PC-9 (cell line): ENCODE results near the gene MCM6. TPM values are rescaled to one million over a fixed set of nuclear protein-coding genes. Genes with fewer than 3 reads are reported as not detected.

ENCODE experiments used
- BruUV-seq: library from RNA; stranded (reverse); fragments of 400-500 nt; replicated peaks from 2 replicates; lab custom pipeline; 2021; lab: Mats Ljungman, UMichigan
- CTCF ChIA-PET: fragments of 300-600 bp; sonication (Branson Sonifier 250); formaldehyde crosslinking; loops from one replicate; lab custom pipeline; 2022; ENCODE audit warnings: antibody characterized with exemption; lab: Charles Lee
- POLR2A ChIA-PET: fragments of 300-600 bp; sonication (Branson Sonifier 250); formaldehyde crosslinking; loops from one replicate; lab custom pipeline; 2022; ENCODE audit warnings: antibody characterized with exemption; ENCODE audit not compliant: unreplicated experiment; lab: Charles Lee
- DNase-seq, 2 experiments: peaks; one replicate each; pipeline versions ENCODE4 v3.0.0 to v3.0.0-alpha.2; 2015 to 2022; ENCODE audit warnings: mixed read lengths in 1 of 2
- H2AFZ ChIP-seq: fragments of 200-600 bp; sonication (generic); 2 replicates; pipeline ENCODE4 v1.8.1; 2017; ENCODE audit warnings: antibody characterized with exemption
- H3F3A ChIP-seq: fragments of 200-600 bp; sonication (generic); 2 replicates; pipeline ENCODE4 v1.8.1; 2017; ENCODE audit warnings: antibody characterized with exemption, mild to moderate bottlenecking, low read depth; ENCODE audit not compliant: insufficient read depth
- H3K27ac ChIP-seq: fragments of 200-600 bp; sonication (generic); 2 replicates; pipeline ENCODE4 v1.6.1; 2016; ENCODE audit warnings: mixed run types
- H3K27me3 ChIP-seq: fragments of 200-600 bp; sonication (generic); 2 replicates; pipeline ENCODE4 v1.6.1; 2016; ENCODE audit warnings: low read depth, mixed run types; ENCODE audit not compliant: insufficient read depth
- H3K36me3 ChIP-seq: fragments of 200-600 bp; sonication (generic); 2 replicates; pipeline ENCODE4 v1.6.1; 2016; ENCODE audit warnings: low read depth, mixed run types
- H3K4me1 ChIP-seq: fragments of 200-600 bp; sonication (generic); replicated peaks from 2 replicates; pipeline ENCODE4 v1.6.1; 2016; ENCODE audit warnings: mixed run types; ENCODE audit not compliant: insufficient read depth
- H3K4me2 ChIP-seq: fragments of 200-600 bp; sonication (generic); 2 replicates; pipeline ENCODE4 v1.6.1; 2017; ENCODE audit warnings: mixed run types
- H3K4me3 ChIP-seq: fragments of 200-600 bp; sonication (generic); 2 replicates; pipeline ENCODE4 v1.6.1; 2016; ENCODE audit warnings: mixed run types
- H3K79me2 ChIP-seq: fragments of 200-600 bp; sonication (generic); 2 replicates; pipeline ENCODE4 v1.6.1; 2017; ENCODE audit warnings: low read depth, mixed run types
- H3K9me2 ChIP-seq: fragments of 200-600 bp; sonication (generic); 2 replicates; pipeline ENCODE4 v1.8.1; 2017; ENCODE audit warnings: mild to moderate bottlenecking; ENCODE audit not compliant: insufficient read depth
- H3K9me3 ChIP-seq: fragments of 200-600 bp; sonication (generic); 2 replicates; pipeline ENCODE4 v1.8.1; 2016; ENCODE audit warnings: low read depth; ENCODE audit not compliant: insufficient read depth
- H4K20me1 ChIP-seq: fragments of 200-600 bp; sonication (generic); 2 replicates; pipeline ENCODE4 v1.8.1; 2017; ENCODE audit not compliant: insufficient read depth
- CTCF ChIP-seq: fragments of 200-600 bp; sonication (generic); conservative IDR thresholded peaks from 2 replicates; pipeline ENCODE4 v1.6.1; 2017; ENCODE audit warnings: mixed run types, antibody characterized with exemption, mild to moderate bottlenecking, moderate library complexity
- EZH2 ChIP-seq: fragments of 200-600 bp; sonication (generic); IDR thresholded peaks from 2 replicates; pipeline ENCODE4 v1.8.0; 2017; ENCODE audit warnings: antibody characterized with exemption, low read depth
- intact Hi-C: fragments of 100-400 bp; cut with micrococcal nuclease; formaldehyde crosslinking; loops from one replicate; pipeline ENCODE4 v1.10.0; 2022; ENCODE audit not compliant: unreplicated experiment
- total RNA-seq: library from RNA; stranded (reverse); gene quantifications from 2 replicates; pipeline ENCODE4 v1.2.3, GENCODE V29; 2021

Gene MCM6
- total RNA-seq, 1 experiment from 2014 or later, result 33.1 TPM

DNA sequence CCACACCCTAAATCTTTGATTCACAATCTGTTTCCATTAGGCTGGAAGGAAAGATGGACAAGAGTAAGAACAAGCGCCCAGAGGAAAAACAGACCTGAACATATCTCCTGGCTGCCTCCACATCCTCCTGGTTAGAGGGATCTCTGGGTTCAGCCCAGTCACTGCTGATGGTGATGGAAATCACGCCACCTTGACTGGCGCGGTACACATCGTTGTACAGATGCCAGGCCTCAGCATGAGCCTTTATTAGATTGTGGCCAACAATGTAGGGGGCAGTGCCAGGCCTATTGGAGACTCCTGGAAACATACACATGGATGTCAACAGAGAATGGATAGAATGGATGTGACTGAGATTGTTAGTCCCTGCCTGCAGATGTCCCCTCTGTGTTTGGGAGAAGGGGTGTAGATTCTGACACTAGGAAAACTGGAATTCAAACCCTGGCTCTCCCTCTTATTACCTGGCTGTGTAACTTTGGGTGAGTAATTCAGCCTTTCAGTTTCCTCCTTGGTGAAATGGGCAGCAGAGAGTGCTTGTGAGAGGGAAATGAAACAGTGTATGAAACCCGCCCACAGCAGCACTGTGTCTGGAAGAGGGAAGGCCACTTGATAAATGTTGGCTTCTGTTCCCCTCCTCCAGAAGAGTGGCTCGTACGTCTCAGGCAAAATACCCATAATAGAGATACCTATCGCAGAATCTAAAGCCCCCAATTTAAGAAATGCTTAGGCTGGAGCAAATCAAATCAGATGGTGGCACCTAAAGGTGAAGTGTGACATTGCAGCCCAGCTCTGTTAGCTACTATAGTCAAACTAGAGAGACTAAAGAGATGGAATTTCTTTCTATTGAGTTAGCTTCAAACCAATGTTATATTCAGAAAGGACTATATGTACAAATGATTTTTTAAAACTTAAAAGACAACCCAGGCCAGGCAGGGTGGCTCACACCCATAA is 75.5 kb downstream of the MCM6 start:
- no peak overlapping the region for H3K4me2 ChIP-seq
- no peaks in the 10 kb centered on the region for H3F3A ChIP-seq
- H3K4me3 ChIP-seq, result no peak overlapping the region
- no peaks in the 10 kb centered on the region for H4K20me1 ChIP-seq
- H3K9me3 ChIP-seq, result peaks cover 8% of the 10 kb centered on the region; the same call in 1 of the 2 replicates
- ChIA-PET POLR2A (no interaction called here), CTCF (no interaction called here)
- BruUV-seq, result no TSS peak
- no peaks in the 10 kb centered on the region for H3K4me1 ChIP-seq
- no peak for DNase-seq
- H2AFZ ChIP-seq, result no peak overlapping the region
- H3K9me2 ChIP-seq, result no peaks in the 10 kb centered on the region
- intact Hi-C loops, result no loop called here
- TF ChIP-seq CTCF, result no peak
- TF ChIP-seq EZH2, result no peak
- H3K27me3 ChIP-seq, result no peaks in the 10 kb centered on the region
- no peak overlapping the region for H3K27ac ChIP-seq
- no peaks in the 10 kb centered on the region for H3K36me3 ChIP-seq
- H3K79me2 ChIP-seq, result no peaks in the 10 kb centered on the region

DNA sequence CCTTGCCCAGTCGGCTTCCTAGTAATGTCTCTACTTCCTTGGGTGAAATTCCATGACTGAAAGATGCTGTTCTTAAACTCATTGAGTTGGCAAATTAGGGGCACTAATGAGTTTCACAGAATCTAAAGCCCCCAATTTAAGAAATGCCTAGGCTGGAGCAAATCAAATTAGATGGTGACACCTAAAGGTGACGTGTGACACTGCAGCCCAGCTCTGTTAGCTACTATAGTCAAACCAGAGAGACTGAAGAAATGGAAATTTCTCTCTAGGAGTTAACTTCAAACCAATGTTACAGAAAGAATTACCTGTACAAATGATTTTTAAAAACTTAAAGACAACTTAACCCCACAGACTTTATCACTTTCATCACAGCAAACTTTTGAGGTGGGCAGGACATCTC is 76.5 kb downstream of the MCM6 start:
- ChIA-PET POLR2A (no interaction called here), CTCF (no interaction called here)
- Histone ChIP-seq H3K4me3 (no peak overlapping the region), H3K79me2 (no peaks in the 10 kb centered on the region), H3K36me3 (no peaks in the 10 kb centered on the region), H4K20me1 (no peaks in the 10 kb centered on the region), H3K4me2 (no peak overlapping the region), H3K27ac (no peak overlapping the region), H3K9me2 (no peaks in the 10 kb centered on the region), H3K9me3 (peaks cover 8% of the 10 kb centered on the region; the same call in 1 of the 2 replicates), H3F3A (no peaks in the 10 kb centered on the region), H3K27me3 (no peaks in the 10 kb centered on the region), H2AFZ (no peak overlapping the region), H3K4me1 (no peaks in the 10 kb centered on the region)
- intact Hi-C loops, result loop anchor here (5.0 kb wide), 1 partner anchor 812 kb away; no protein-coding TSS in a partner anchor
- no peak for DNase-seq
- no peak for TF ChIP-seq EZH2
- TF ChIP-seq CTCF, result no peak
- BruUV-seq, result no TSS peak

GRCh38 chr2:135798762-135799161 is 77.5 kb downstream of the MCM6 start:
- Histone ChIP-seq H3K79me2 (no peaks in the 10 kb centered on the region), H3K9me3 (peaks cover 8% of the 10 kb centered on the region; the same call in 1 of the 2 replicates), H3K4me2 (no peak overlapping the region), H3K4me1 (no peaks in the 10 kb centered on the region), H3K27me3 (no peaks in the 10 kb centered on the region), H3K36me3 (no peaks in the 10 kb centered on the region), H4K20me1 (no peaks in the 10 kb centered on the region), H3F3A (no peaks in the 10 kb centered on the region), H3K4me3 (no peak overlapping the region), H2AFZ (no peak overlapping the region), H3K27ac (no peak overlapping the region), H3K9me2 (no peaks in the 10 kb centered on the region)
- TF ChIP-seq CTCF (peak; percentile 38), EZH2 (no peak)
- CTCF ChIA-PET, result no interaction called here
- intact Hi-C loops, result loop anchor here (5.0 kb wide), 1 partner anchor 811 kb away; no protein-coding TSS in a partner anchor
- no peak for DNase-seq
- BruUV-seq, result no TSS peak
- POLR2A ChIA-PET, result no interaction called here
